HepG2 (cell line): ENCODE results near the gene RAD54L.

ENCODE experiments used
- KDM1A ChIP-seq: IDR thresholded peaks from 2 replicates; pipeline ENCODE4 v1.6.1; 2016; ENCODE audit warnings: missing compliant biosample characterization
- MYNN ChIP-seq: sonication (generic); formaldehyde crosslinking; IDR thresholded peaks from 2 replicates; pipeline ENCODE4 v1.4.0; 2020; ENCODE audit warnings: mild to moderate bottlenecking, low read depth, missing genetic modification reagents
- RFX5 ChIP-seq: IDR thresholded peaks from 2 replicates; pipeline ENCODE4 v1.6.1; 2011; ENCODE audit warnings: low read depth, low read length, improper control_type of control experiment
- RFXANK ChIP-seq: IDR thresholded peaks from 2 replicates; pipeline ENCODE4 v1.6.1; 2016
- TRIM24 ChIP-seq: sonication (generic); formaldehyde crosslinking; IDR thresholded peaks from 2 replicates; pipeline ENCODE4 v1.8.0; 2022; ENCODE audit warnings: mild to moderate bottlenecking, missing genetic modification reagents
- TF ChIP-seq, protein P1 (sequence below): sonication (generic); formaldehyde crosslinking; IDR thresholded peaks from 2 replicates; pipeline ENCODE4 v1.4.0; 2020; ENCODE audit warnings: mild to moderate bottlenecking, low read depth, missing genetic modification reagents
- TF ChIP-seq, protein P2 (sequence below): sonication (generic); formaldehyde crosslinking; IDR thresholded peaks from 2 replicates; pipeline ENCODE4 v1.5.0; 2020; ENCODE audit warnings: mild to moderate bottlenecking, missing genetic modification reagents, moderate library complexity
- TF ChIP-seq, protein P3 (sequence below): sonication (generic); formaldehyde crosslinking; IDR thresholded peaks from 2 replicates; pipeline ENCODE4 v1.4.0; 2020; ENCODE audit warnings: missing genetic modification reagents
- TF ChIP-seq, protein P4 (sequence below): sonication (generic); formaldehyde crosslinking; IDR thresholded peaks from 2 replicates; pipeline ENCODE4 v1.4.0; 2020; ENCODE audit warnings: missing genetic modification reagents
- TF ChIP-seq, protein P5 (sequence below): sonication (generic); formaldehyde crosslinking; IDR thresholded peaks from 2 replicates; pipeline ENCODE4 v1.4.0; 2020; ENCODE audit warnings: missing genetic modification reagents
- TF ChIP-seq, protein P6 (sequence below): sonication (generic); IDR thresholded peaks from 2 replicates; pipeline ENCODE4 v1.6.1; 2016; ENCODE audit warnings: low read depth, borderline replicate concordance

DNA sequence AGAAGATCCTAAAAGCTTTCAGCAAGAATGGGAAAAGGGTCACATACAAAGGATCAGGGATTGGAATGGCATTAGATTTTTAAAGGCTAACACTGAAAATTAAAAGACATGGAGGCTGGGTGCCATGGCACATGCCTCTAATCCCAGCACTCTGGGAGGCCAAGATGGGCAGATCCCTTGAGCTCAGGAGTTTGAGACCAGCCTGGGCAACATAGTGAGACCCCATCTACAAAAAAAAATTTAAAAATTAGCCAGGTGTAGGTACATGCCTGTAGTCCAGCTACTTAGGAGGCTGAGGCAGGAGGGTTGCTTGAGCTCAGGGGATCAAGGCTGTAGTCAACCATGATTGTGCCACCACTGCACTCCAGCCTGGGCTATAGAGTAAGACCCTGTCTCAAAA lies 32.1 kb upstream of the RAD54L start:
- TF ChIP-seq, protein P1, sequence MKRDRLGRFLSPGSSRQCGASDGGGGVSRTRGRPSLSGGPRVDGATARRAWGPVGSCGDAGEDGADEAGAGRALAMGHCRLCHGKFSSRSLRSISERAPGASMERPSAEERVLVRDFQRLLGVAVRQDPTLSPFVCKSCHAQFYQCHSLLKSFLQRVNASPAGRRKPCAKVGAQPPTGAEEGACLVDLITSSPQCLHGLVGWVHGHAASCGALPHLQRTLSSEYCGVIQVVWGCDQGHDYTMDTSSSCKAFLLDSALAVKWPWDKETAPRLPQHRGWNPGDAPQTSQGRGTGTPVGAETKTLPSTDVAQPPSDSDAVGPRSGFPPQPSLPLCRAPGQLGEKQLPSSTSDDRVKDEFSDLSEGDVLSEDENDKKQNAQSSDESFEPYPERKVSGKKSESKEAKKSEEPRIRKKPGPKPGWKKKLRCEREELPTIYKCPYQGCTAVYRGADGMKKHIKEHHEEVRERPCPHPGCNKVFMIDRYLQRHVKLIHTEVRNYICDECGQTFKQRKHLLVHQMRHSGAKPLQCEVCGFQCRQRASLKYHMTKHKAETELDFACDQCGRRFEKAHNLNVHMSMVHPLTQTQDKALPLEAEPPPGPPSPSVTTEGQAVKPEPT (CRISPR knock-in tag): no peak
- TF ChIP-seq RFXANK (CRISPR knock-in tag): no peak
- no peak for TF ChIP-seq TRIM24
- TF ChIP-seq, protein P2, sequence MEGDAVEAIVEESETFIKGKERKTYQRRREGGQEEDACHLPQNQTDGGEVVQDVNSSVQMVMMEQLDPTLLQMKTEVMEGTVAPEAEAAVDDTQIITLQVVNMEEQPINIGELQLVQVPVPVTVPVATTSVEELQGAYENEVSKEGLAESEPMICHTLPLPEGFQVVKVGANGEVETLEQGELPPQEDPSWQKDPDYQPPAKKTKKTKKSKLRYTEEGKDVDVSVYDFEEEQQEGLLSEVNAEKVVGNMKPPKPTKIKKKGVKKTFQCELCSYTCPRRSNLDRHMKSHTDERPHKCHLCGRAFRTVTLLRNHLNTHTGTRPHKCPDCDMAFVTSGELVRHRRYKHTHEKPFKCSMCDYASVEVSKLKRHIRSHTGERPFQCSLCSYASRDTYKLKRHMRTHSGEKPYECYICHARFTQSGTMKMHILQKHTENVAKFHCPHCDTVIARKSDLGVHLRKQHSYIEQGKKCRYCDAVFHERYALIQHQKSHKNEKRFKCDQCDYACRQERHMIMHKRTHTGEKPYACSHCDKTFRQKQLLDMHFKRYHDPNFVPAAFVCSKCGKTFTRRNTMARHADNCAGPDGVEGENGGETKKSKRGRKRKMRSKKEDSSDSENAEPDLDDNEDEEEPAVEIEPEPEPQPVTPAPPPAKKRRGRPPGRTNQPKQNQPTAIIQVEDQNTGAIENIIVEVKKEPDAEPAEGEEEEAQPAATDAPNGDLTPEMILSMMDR (CRISPR knock-in tag): no peak
- TF ChIP-seq, protein P3, sequence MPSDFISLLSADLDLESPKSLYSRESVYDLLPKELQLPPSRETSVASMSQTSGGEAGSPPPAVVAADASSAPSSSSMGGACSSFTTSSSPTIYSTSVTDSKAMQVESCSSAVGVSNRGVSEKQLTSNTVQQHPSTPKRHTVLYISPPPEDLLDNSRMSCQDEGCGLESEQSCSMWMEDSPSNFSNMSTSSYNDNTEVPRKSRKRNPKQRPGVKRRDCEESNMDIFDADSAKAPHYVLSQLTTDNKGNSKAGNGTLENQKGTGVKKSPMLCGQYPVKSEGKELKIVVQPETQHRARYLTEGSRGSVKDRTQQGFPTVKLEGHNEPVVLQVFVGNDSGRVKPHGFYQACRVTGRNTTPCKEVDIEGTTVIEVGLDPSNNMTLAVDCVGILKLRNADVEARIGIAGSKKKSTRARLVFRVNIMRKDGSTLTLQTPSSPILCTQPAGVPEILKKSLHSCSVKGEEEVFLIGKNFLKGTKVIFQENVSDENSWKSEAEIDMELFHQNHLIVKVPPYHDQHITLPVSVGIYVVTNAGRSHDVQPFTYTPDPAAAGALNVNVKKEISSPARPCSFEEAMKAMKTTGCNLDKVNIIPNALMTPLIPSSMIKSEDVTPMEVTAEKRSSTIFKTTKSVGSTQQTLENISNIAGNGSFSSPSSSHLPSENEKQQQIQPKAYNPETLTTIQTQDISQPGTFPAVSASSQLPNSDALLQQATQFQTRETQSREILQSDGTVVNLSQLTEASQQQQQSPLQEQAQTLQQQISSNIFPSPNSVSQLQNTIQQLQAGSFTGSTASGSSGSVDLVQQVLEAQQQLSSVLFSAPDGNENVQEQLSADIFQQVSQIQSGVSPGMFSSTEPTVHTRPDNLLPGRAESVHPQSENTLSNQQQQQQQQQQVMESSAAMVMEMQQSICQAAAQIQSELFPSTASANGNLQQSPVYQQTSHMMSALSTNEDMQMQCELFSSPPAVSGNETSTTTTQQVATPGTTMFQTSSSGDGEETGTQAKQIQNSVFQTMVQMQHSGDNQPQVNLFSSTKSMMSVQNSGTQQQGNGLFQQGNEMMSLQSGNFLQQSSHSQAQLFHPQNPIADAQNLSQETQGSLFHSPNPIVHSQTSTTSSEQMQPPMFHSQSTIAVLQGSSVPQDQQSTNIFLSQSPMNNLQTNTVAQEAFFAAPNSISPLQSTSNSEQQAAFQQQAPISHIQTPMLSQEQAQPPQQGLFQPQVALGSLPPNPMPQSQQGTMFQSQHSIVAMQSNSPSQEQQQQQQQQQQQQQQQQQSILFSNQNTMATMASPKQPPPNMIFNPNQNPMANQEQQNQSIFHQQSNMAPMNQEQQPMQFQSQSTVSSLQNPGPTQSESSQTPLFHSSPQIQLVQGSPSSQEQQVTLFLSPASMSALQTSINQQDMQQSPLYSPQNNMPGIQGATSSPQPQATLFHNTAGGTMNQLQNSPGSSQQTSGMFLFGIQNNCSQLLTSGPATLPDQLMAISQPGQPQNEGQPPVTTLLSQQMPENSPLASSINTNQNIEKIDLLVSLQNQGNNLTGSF: no peak
- TF ChIP-seq, protein P4, sequence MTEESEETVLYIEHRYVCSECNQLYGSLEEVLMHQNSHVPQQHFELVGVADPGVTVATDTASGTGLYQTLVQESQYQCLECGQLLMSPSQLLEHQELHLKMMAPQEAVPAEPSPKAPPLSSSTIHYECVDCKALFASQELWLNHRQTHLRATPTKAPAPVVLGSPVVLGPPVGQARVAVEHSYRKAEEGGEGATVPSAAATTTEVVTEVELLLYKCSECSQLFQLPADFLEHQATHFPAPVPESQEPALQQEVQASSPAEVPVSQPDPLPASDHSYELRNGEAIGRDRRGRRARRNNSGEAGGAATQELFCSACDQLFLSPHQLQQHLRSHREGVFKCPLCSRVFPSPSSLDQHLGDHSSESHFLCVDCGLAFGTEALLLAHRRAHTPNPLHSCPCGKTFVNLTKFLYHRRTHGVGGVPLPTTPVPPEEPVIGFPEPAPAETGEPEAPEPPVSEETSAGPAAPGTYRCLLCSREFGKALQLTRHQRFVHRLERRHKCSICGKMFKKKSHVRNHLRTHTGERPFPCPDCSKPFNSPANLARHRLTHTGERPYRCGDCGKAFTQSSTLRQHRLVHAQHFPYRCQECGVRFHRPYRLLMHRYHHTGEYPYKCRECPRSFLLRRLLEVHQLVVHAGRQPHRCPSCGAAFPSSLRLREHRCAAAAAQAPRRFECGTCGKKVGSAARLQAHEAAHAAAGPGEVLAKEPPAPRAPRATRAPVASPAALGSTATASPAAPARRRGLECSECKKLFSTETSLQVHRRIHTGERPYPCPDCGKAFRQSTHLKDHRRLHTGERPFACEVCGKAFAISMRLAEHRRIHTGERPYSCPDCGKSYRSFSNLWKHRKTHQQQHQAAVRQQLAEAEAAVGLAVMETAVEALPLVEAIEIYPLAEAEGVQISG (CRISPR knock-in tag): no peak
- TF ChIP-seq, protein P5, sequence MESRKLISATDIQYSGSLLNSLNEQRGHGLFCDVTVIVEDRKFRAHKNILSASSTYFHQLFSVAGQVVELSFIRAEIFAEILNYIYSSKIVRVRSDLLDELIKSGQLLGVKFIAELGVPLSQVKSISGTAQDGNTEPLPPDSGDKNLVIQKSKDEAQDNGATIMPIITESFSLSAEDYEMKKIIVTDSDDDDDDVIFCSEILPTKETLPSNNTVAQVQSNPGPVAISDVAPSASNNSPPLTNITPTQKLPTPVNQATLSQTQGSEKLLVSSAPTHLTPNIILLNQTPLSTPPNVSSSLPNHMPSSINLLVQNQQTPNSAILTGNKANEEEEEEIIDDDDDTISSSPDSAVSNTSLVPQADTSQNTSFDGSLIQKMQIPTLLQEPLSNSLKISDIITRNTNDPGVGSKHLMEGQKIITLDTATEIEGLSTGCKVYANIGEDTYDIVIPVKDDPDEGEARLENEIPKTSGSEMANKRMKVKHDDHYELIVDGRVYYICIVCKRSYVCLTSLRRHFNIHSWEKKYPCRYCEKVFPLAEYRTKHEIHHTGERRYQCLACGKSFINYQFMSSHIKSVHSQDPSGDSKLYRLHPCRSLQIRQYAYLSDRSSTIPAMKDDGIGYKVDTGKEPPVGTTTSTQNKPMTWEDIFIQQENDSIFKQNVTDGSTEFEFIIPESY (CRISPR knock-in tag): no peak
- TF ChIP-seq KDM1A (CRISPR knock-in tag): no peak
- TF ChIP-seq RFX5: no peak
- TF ChIP-seq, protein P6, sequence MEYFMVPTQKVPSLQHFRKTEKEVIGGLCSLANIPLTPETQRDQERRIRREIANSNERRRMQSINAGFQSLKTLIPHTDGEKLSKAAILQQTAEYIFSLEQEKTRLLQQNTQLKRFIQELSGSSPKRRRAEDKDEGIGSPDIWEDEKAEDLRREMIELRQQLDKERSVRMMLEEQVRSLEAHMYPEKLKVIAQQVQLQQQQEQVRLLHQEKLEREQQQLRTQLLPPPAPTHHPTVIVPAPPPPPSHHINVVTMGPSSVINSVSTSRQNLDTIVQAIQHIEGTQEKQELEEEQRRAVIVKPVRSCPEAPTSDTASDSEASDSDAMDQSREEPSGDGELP: no peak
- TF ChIP-seq MYNN: no peak
